SK-N-SH (cell line): Measurements from ENCODE around the gene TBC1D20.

Experiments
- CTCF ChIP-seq: fragments of 200-600 bp; sonication (generic); IDR thresholded peaks from 2 replicates; pipeline ENCODE4 v1.6.1; 2017; ENCODE audit warnings: antibody characterized with exemption, mild to moderate bottlenecking, moderate library complexity
- GABPA ChIP-seq: IDR thresholded peaks from 2 replicates; pipeline ENCODE4 v1.4.0; 2012; ENCODE audit warnings: low read depth, mild to moderate bottlenecking
- POLR2AphosphoS5 ChIP-seq: IDR thresholded peaks from 2 replicates; pipeline ENCODE4 v1.6.1; 2012; ENCODE audit warnings: low read depth, low read length
- RAD21 ChIP-seq: IDR thresholded peaks from 2 replicates; pipeline ENCODE4 v1.6.1; 2012; ENCODE audit warnings: mild to moderate bottlenecking, low read length
- TAF1 ChIP-seq: IDR thresholded peaks from 2 replicates; pipeline ENCODE4 v1.6.1; 2012; ENCODE audit warnings: low read depth, mild to moderate bottlenecking, low read length, moderate library complexity, borderline replicate concordance
- USF2 ChIP-seq: fragments of 150-350 bp; IDR thresholded peaks from 2 replicates; pipeline ENCODE4 v1.6.1; 2017; ENCODE audit warnings: antibody characterized with exemption, low read length, low read depth, borderline replicate concordance
- ZBTB33 ChIP-seq: IDR thresholded peaks from 2 replicates; pipeline ENCODE4 v1.4.0; 2012; ENCODE audit warnings: low read depth, borderline replicate concordance

- TF ChIP-seq TAF1 (no peak), CTCF (no peak), RAD21 (no peak), POLR2AphosphoS5 (no peak), GABPA (no peak), ZBTB33 (no peak), USF2 (no peak)
These were observed 35.6 kb upstream of the TBC1D20 start for GRCh38 chr20:497979-498378.
